Measurements from ENCODE around the gene IQGAP2. TPM values are rescaled to one million over a fixed set of nuclear protein-coding genes. Genes with fewer than 3 reads are reported as not detected.

IQGAP2 gene
- polyA plus RNA-seq, 1 donor (not counting 4 experiments of a cell fraction or from before 2014, with no cell fraction given), result 0.14 TPM

GRCh38 chr5:76487386-76487785, 84.3 kb downstream of the IQGAP2 start:
- H3K9me3 ChIP-seq (ENCODE audit: control insufficient read depth, low read depth, low read length), result no peaks in the 10 kb centered on the region
- no peaks in the 10 kb centered on the region for H4K20me1 ChIP-seq (ENCODE audit: control insufficient read depth, extremely low read depth, insufficient read depth, low read length)
- H3K27me3 ChIP-seq (ENCODE audit: control insufficient read depth, extremely low read depth, insufficient read depth, low read length), result no peaks in the 10 kb centered on the region
- TF ChIP-seq CTCF (optimal IDR thresholded peaks at IDR 0.05 in 1 of 3, IDR thresholded peaks at IDR 0.05 in 1 of 3, conservative IDR thresholded peaks at IDR 0.05 in 1 of 3; ENCODE audit: extremely low read depth in 1 of 3, insufficient read depth in 2 of 3, low read length in 3 of 3) (no peak), EZH2 (IDR thresholded peaks at IDR 0.05; ENCODE audit: low read length) (no peak)
- H3K9ac ChIP-seq (ENCODE audit: control insufficient read depth, extremely low read depth, insufficient read depth, low read length), result no peak overlapping the region
- no peak overlapping the region for H3K4me2 ChIP-seq (ENCODE audit: control insufficient read depth, extremely low read depth, insufficient read depth, low read depth, low read length)
- H3K36me3 ChIP-seq (ENCODE audit: control insufficient read depth in 2 of 2, extremely low read depth in 1 of 2, insufficient read depth in 2 of 2, low read length in 2 of 2), result no peaks in the 10 kb centered on the region
- H3K4me3 ChIP-seq (ENCODE audit: control insufficient read depth in 2 of 3, extremely low read depth in 1 of 3, insufficient read depth in 2 of 3, low read depth in 1 of 3, low read length in 3 of 3), result no peak overlapping the region
- no peaks in the 10 kb centered on the region for H3K79me2 ChIP-seq (ENCODE audit: control insufficient read depth, insufficient read depth, low read length)
- dilution Hi-C loops (cut with MboI; ENCODE audit: extremely low pct_ligation_motif_present, low sequenced_read_pairs), result no loop called here
- DNase-seq (ENCODE audit: low read depth, low spot score) (no peak), FAIRE-seq (no peak)
- H2AFZ ChIP-seq (ENCODE audit: control insufficient read depth, low read length), result no peak overlapping the region
- no peaks in the 10 kb centered on the region for H3K9me1 ChIP-seq (ENCODE audit: control insufficient read depth, extremely low read depth, insufficient read depth, low read length)
- no peak overlapping the region for H3K27ac ChIP-seq (ENCODE audit: control insufficient read depth, insufficient read depth, low read length)
- H3K4me1 ChIP-seq (ENCODE audit: control insufficient read depth, extremely low read depth, insufficient read depth, low read length), result no peaks in the 10 kb centered on the region

- Histone ChIP-seq H3K9ac (ENCODE audit: control insufficient read depth, extremely low read depth, insufficient read depth, low read length) (no peak overlapping the region), H3K4me1 (ENCODE audit: control insufficient read depth, extremely low read depth, insufficient read depth, low read length) (no peaks in the 10 kb centered on the region), H3K27me3 (ENCODE audit: control insufficient read depth, extremely low read depth, insufficient read depth, low read length) (no peaks in the 10 kb centered on the region), H3K36me3 (ENCODE audit: control insufficient read depth in 2 of 2, extremely low read depth in 1 of 2, insufficient read depth in 2 of 2, low read length in 2 of 2) (no peaks in the 10 kb centered on the region), H3K9me1 (ENCODE audit: control insufficient read depth, extremely low read depth, insufficient read depth, low read length) (no peaks in the 10 kb centered on the region), H3K79me2 (ENCODE audit: control insufficient read depth, insufficient read depth, low read length) (no peaks in the 10 kb centered on the region), H2AFZ (ENCODE audit: control insufficient read depth, low read length) (no peak overlapping the region), H3K9me3 (ENCODE audit: control insufficient read depth, low read depth, low read length) (no peaks in the 10 kb centered on the region), H3K4me2 (ENCODE audit: control insufficient read depth, extremely low read depth, insufficient read depth, low read depth, low read length) (no peak overlapping the region), H3K27ac (ENCODE audit: control insufficient read depth, insufficient read depth, low read length) (no peak overlapping the region), H3K4me3 (ENCODE audit: control insufficient read depth in 2 of 3, extremely low read depth in 1 of 3, insufficient read depth in 2 of 3, low read depth in 1 of 3, low read length in 3 of 3) (no peak overlapping the region), H4K20me1 (ENCODE audit: control insufficient read depth, extremely low read depth, insufficient read depth, low read length) (no peaks in the 10 kb centered on the region)
- TF ChIP-seq CTCF (optimal IDR thresholded peaks at IDR 0.05 in 1 of 3, IDR thresholded peaks at IDR 0.05 in 1 of 3, conservative IDR thresholded peaks at IDR 0.05 in 1 of 3; ENCODE audit: extremely low read depth in 1 of 3, insufficient read depth in 2 of 3, low read length in 3 of 3), result no peak
- TF ChIP-seq EZH2 (IDR thresholded peaks at IDR 0.05; ENCODE audit: low read length), result no peak
- no peak for DNase-seq (ENCODE audit: low read depth, low spot score)
- no peak for FAIRE-seq
- dilution Hi-C loops (cut with MboI; ENCODE audit: extremely low pct_ligation_motif_present, low sequenced_read_pairs), result no loop called here
These were observed 84.7 kb downstream of the IQGAP2 start for GRCh38 chr5:76487821-76488220.

Data from keratinocyte (primary cell).